GM10248 (cell line): ENCODE measurements around the gene PDE4D.

ENCODE experiments used
- CTCF ChIA-PET: fragments of 300-600 bp; sonication (Branson Sonifier 250); formaldehyde crosslinking; extraction: SDS; loops from one replicate; lab custom pipeline; 2021; ENCODE audit warnings: antibody characterized with exemption; lab: Yijun Ruan, JAX
- POLR2A ChIA-PET: fragments of 350-650 bp; sonication (Branson Sonifier 250); formaldehyde crosslinking; extraction: SDS; loops from one replicate; lab custom pipeline; 2020; ENCODE audit warnings: antibody characterized with exemption; lab: Yijun Ruan, JAX
- DNase-seq: peaks from one replicate; pipeline ENCODE4 v3.0.0; 2012; ENCODE audit errors: extremely low spot score
- CTCF ChIP-seq: IDR thresholded peaks from 2 replicates; pipeline ENCODE4 v1.5.1; 2012; ENCODE audit warnings: mild to moderate bottlenecking, low read depth; ENCODE audit errors: extremely low read depth, missing control alignments, control extremely low read depth

PDE4D gene

GRCh38 chr5:59178482-59178881 is 715.0 kb downstream of the PDE4D start:
- CTCF ChIA-PET = interaction anchor here (1.4 to 3.6 kb wide), 4 partner anchors 10 to 287 kb away, joined by 3 to 18 read pairs (median 10); no protein-coding TSS in a partner anchor
- no peak for DNase-seq

GRCh38 chr5:59178071-59178470 is 715.5 kb downstream of the PDE4D start:
- DNase-seq = peak; percentile 19
- no peak for TF ChIP-seq CTCF
- ChIA-PET CTCF (interaction anchor here (1.4 to 3.6 kb wide), 3 partner anchors 10 to 202 kb away, joined by 3 to 18 read pairs (median 12); no protein-coding TSS in a partner anchor), POLR2A (no interaction called here)

More at GRCh38 chr5:59178482-59178881, 715.0 kb downstream of the PDE4D start:
- TF ChIP-seq CTCF = no peak
- POLR2A ChIA-PET = no interaction called here

- DNase-seq = no peak
- TF ChIP-seq CTCF = no peak
- POLR2A ChIA-PET = no interaction called here
- CTCF ChIA-PET = interaction anchor here (1.4 to 5.5 kb wide), 4 partner anchors 11 to 284 kb away, joined by 3 to 39 read pairs (median 15); no protein-coding TSS in a partner anchor
Measured at GRCh38 chr5:59177644-59178043, 715.9 kb downstream of the PDE4D start.

GRCh38 chr5:59174248-59174844 is 719.2 kb downstream of the PDE4D start:
- DNase-seq = peak; percentile 20
- POLR2A ChIA-PET = no interaction called here

GRCh38 chr5:59173578-59173977 is 719.9 kb downstream of the PDE4D start:
- ChIA-PET POLR2A (no interaction called here), CTCF (interaction anchor here (0.7 to 5.5 kb wide), 21 partner anchors 10 to 358 kb away, joined by 3 to 46 read pairs (median 5); no protein-coding TSS in a partner anchor)

More at GRCh38 chr5:59174248-59174844, 719.2 kb downstream of the PDE4D start:
- peak; percentile 83 for TF ChIP-seq CTCF
- CTCF ChIA-PET = interaction anchor here (0.6 to 5.5 kb wide), 24 partner anchors 9 to 288 kb away, joined by 3 to 46 read pairs (median 4); no protein-coding TSS in a partner anchor

GRCh38 chr5:59171131-59171530 is 722.4 kb downstream of the PDE4D start:
- no peak for TF ChIP-seq CTCF
- ChIA-PET CTCF (no interaction called here), POLR2A (no interaction called here)
- DNase-seq = no peak

More at GRCh38 chr5:59173578-59173977, 719.9 kb downstream of the PDE4D start:
- TF ChIP-seq CTCF = no peak
- DNase-seq = no peak
